A673 (cell line): ENCODE results near the gene RERE. TPM values are rescaled to one million over a fixed set of nuclear protein-coding genes. Genes with fewer than 3 reads are reported as not detected.
A peak's percentile ranks its signal among the peaks of the same experiment; 100 is the strongest.

ENCODE experiments used
- BruUV-seq: library from RNA; stranded (reverse); fragments of 400-500 nt; replicated peaks from 2 replicates; lab custom pipeline; 2021; lab: Mats Ljungman, UMichigan
- CTCF ChIA-PET: fragments of 300-600 bp; sonication (Branson Sonifier 250); formaldehyde crosslinking; loops from one replicate; lab custom pipeline; 2022; ENCODE audit warnings: antibody characterized with exemption; lab: Charles Lee
- POLR2A ChIA-PET: fragments of 300-600 bp; sonication (Branson Sonifier 250); formaldehyde crosslinking; loops from one replicate; lab custom pipeline; 2022; ENCODE audit warnings: antibody characterized with exemption; ENCODE audit not compliant: low non-redundant PET; lab: Charles Lee
- DNase-seq: peaks from one replicate; pipeline ENCODE4 v3.0.0-alpha.2; 2015; ENCODE audit warnings: low spot score
- H3K27ac ChIP-seq: fragments of 200-600 bp; sonication (generic); 2 replicates; pipeline ENCODE4 v1.5.1; 2016; ENCODE audit warnings: mixed run types, low read depth, mild to moderate bottlenecking, mixed read lengths, antibody characterized with exemption, low read length; ENCODE audit not compliant: poor library complexity, severe bottlenecking
- H3K27me3 ChIP-seq: fragments of 200-600 bp; sonication (generic); replicated peaks from 2 replicates; pipeline ENCODE4 v1.6.1; 2017; ENCODE audit warnings: mixed run types, low read depth, mild to moderate bottlenecking, mixed read lengths, antibody characterized with exemption, low read length; ENCODE audit not compliant: insufficient read depth, poor library complexity
- H3K36me3 ChIP-seq: fragments of 200-600 bp; sonication (generic); 2 replicates; pipeline ENCODE4 v1.6.1; 2016; ENCODE audit warnings: mixed run types, mild to moderate bottlenecking, mixed read lengths, antibody characterized with exemption, low read length; ENCODE audit not compliant: insufficient read depth, poor library complexity, severe bottlenecking
- H3K4me1 ChIP-seq: fragments of 200-600 bp; sonication (generic); 2 replicates; pipeline ENCODE4 v1.6.1; 2017; ENCODE audit warnings: mixed run types, mild to moderate bottlenecking, mixed read lengths, antibody characterized with exemption, low read length; ENCODE audit not compliant: insufficient read depth, poor library complexity, severe bottlenecking
- H3K4me3 ChIP-seq: fragments of 200-600 bp; sonication (generic); 2 replicates; pipeline ENCODE4 v1.5.1; 2016; ENCODE audit warnings: low read depth, mixed run types, mild to moderate bottlenecking, mixed read lengths, low read length; ENCODE audit not compliant: poor library complexity, severe bottlenecking
- H3K9me3 ChIP-seq: fragments of 200-600 bp; sonication (generic); 2 replicates; pipeline ENCODE4 v1.6.1; 2016; ENCODE audit warnings: mixed run types, low read depth, mild to moderate bottlenecking, mixed read lengths, antibody characterized with exemption, low read length; ENCODE audit not compliant: poor library complexity, severe bottlenecking
- CTCF ChIP-seq: fragments of 300-800, 200-600 bp; sonication (generic); conservative IDR thresholded peaks from 2 replicates; pipeline ENCODE4 v1.5.1; 2017; ENCODE audit warnings: low read depth, mild to moderate bottlenecking, antibody characterized with exemption, low read length, moderate library complexity, mixed read lengths
- EZH2 ChIP-seq: fragments of 200-600 bp; sonication (generic); IDR thresholded peaks from 2 replicates; pipeline ENCODE4 v1.6.1; 2017; ENCODE audit warnings: borderline replicate concordance, low read depth, mild to moderate bottlenecking, mixed read lengths, antibody characterized with exemption, low read length; ENCODE audit not compliant: poor library complexity, severe bottlenecking
- intact Hi-C: fragments of 100-400 bp; cut with micrococcal nuclease; formaldehyde crosslinking; loops from one replicate; pipeline ENCODE4 v1.10.0; 2022; ENCODE audit not compliant: unreplicated experiment
- total RNA-seq: library from RNA; stranded (reverse); gene quantifications from 2 replicates; pipeline ENCODE4 v1.2.3, GENCODE V29; 2021

Gene RERE
- total RNA-seq, 1 experiment from 2014 or later, result 188 TPM

DNA sequence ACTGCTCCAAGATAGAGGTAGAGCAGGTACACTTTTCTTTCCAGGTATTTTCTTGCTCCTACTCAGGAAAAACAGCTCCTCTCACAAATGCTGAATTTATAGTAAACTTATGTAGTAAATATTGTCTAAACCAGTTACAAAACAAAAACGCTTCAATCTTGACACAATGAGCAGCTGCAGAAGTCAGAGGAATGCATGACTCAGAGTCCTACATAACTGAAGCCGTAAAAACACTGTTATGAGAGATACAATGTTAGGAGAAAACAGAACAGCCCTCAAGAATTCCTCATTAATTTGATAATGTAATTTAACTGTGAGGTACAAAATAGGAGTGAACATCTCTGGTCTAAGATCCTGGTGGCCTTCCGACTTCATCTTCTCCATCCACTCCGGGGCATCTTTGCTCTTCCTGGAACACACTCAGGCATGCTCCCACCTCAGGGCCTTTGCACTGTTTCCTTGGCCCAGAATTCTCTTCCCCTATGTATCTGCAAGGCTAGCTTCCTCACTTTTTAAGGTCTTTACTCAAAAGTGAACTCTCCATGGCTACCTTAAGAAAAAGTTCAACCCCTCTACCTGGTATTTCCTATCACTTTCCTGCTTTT lies 361.0 kb downstream of the RERE start:
- Histone ChIP-seq H3K27ac (peak overlapping the region; percentile 18), H3K27me3 (no peaks in the 10 kb centered on the region), H3K4me1 (peaks cover 72% of the 10 kb centered on the region), H3K36me3 (no peaks in the 10 kb centered on the region), H3K9me3 (no peaks in the 10 kb centered on the region), H3K4me3 (no peak overlapping the region)
- POLR2A ChIA-PET, result no interaction called here
- intact Hi-C loops, result no loop called here
- peak; percentile 41 for DNase-seq
- no peak for TF ChIP-seq CTCF
- no peak for TF ChIP-seq EZH2
- CTCF ChIA-PET, result interaction anchor here (0.6 kb wide), 1 partner anchor 47 kb away, joined by 3 read pairs; no protein-coding TSS in a partner anchor
- BruUV-seq, result no TSS peak

GRCh38 chr1:8455700-8456307 lies 361.6 kb downstream of the RERE start:
- no peaks in the 10 kb centered on the region for H3K9me3 ChIP-seq
- no peaks in the 10 kb centered on the region for H3K27me3 ChIP-seq
- no peaks in the 10 kb centered on the region for H3K36me3 ChIP-seq
- no peak overlapping the region for H3K4me3 ChIP-seq
- DNase-seq, result no peak
- H3K4me1 ChIP-seq, result peaks cover 66% of the 10 kb centered on the region
- H3K27ac ChIP-seq, result no peak overlapping the region
- CTCF ChIA-PET, result interaction anchor here (0.6 kb wide), 1 partner anchor 47 kb away, joined by 3 read pairs; no protein-coding TSS in a partner anchor
- no TSS peak for BruUV-seq
- TF ChIP-seq CTCF (no peak), EZH2 (no peak)
- POLR2A ChIA-PET, result no interaction called here
- intact Hi-C loops, result no loop called here

DNA sequence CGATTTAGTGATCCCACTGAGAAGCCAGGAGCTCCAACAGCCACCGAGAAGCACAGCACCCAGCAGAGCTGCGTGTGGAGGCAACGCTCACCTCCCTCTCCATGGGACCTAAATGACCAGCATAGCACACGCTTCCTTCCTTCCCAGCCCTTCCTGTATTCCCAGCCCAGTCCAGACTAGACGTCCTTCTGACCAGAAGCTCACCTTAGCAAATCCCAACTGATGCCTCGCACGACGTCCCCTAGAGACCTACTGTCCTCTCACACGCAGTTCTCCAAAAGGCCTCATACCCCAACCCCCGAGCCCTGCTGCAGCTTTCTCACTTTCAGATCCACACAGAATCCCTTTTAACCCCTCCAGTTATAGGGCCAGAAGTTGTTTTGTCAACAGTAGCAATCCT lies 367.1 kb downstream of the RERE start:
- intact Hi-C loops, result no loop called here
- no TSS peak for BruUV-seq
- Histone ChIP-seq H3K36me3 (peaks cover 7% of the 10 kb centered on the region), H3K4me1 (peaks cover 17% of the 10 kb centered on the region), H3K27ac (no peak overlapping the region), H3K4me3 (no peak overlapping the region), H3K9me3 (no peaks in the 10 kb centered on the region), H3K27me3 (no peaks in the 10 kb centered on the region)
- ChIA-PET POLR2A (no interaction called here), CTCF (no interaction called here)
- TF ChIP-seq EZH2, result no peak
- DNase-seq, result no peak
